Midbrain (tissue), 1 donor: Measurements from ENCODE around the gene CBX5.
"Not testable (repeated sequence)": the region's sequence is repeated elsewhere in the genome, so short reads cannot be mapped to it uniquely, and the experiment has no call there.

Source experiments
- DNase-seq: peaks from one replicate; lab custom pipeline; 2025; lab: John Stamatoyannopoulos, UW

CBX5 gene

DNA sequence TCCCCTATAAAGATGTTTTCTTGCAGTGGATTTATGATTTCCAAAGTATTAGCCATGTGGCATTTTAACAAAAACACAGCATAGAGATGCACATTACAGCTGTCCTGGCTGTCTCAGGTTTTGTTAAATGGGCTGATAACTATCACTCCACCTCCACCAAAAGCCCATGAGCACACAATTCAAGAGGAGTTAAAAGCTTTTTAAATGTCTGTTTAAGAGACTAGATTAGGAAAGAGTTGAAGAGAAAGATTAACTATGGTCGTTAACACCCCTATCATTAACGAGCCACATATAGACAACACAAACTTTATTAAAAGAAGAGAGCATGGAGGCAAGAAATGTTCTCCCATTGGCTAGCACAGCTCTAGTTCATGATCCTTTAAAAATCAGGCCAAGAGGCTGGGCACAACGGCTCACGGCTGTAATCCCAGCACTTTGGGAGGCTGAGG, 14.5 kb downstream of the CBX5 start:
- no peak for DNase-seq

DNA sequence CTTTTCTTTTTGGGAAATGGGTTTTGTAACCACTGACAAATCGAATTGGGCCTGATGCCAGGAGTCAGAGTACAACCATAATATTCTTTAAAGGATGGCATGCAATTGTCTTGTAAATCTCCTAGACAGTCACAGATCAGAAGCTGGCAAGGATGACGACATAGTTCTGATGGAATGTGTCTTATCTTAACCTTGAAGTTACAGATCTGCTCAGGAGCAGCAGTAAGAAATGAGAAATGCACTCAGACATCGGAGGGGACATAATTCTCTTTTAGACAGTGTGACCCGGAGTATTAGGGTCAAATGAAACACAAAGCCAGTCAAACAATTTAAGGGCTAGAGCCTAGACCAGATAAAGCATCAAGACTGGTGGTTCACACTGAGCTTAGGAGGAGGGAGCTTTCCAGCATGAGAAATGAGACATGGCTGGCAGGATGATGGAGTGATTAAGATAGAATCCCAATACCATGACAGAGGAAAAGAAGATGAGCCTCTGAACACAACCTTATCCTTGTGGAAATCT, 17.5 kb downstream of the CBX5 start:
- no peak for DNase-seq

DNA sequence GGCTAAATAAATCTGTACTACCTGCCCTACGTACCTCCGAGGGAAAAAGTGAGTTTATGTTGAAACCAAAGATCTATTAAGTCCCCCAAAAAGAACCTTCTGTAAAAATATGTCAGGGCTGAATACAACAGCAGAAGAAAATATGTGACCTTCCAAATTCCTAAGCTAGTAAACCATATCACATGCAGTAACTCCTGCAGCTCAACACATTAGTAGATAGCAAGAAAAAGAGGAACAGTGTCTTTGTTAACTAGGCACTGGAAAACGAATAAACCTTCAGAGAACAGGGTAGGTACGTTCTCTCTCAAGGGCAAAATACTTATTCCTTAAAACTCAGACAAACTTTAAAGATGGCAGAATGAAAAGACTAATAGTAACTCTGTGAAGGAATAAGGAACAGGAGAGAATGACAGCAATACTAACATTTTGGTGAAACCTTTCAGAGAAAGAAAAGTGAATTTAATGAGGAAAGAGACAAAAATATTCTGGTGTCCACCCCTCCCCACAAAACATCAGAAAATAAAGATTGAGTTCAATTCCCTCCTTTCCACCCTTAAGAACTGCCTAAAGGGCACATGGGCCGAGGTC, 18.0 kb downstream of the CBX5 start:
- no peak for DNase-seq

DNA sequence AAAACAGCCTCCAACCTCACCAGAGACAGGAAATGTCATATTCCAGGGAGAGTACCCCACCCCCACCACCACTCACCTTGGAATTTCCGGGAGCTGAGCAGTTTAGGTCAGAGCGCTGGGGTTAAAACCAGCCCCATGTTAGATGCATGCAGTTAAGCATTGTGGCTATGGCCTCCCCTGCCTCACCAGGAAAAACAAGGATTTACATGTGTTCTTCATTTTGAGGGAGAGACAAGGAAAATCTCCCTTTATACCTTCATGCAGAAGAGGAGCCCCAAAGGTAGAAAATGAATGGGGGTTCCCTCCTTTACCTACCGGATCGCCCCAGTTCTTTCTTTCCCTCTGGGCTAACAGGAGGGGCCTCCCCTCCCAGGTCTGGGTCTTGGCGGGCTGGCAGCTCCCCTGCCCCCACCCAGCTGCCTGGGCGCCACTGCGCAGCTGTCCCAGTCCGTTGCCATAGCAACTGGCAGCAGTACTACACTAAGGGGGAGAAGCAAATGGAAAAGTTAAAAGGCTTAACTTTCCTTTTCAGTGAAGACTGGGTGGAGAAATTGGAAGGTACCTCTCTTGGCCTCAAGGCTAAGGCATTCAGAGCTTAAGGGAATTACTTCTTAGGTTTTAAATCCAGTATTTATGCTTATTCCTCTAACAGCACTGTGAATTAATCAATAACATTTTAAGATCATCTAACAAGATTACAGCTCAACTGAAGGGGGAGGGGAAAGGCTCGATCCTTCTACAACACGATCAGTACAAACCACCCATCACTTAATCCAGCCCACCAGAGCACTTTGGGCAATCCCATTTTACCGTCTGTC, 20.5 kb downstream of the CBX5 start:
- DNase-seq: peak; percentile 88

DNA sequence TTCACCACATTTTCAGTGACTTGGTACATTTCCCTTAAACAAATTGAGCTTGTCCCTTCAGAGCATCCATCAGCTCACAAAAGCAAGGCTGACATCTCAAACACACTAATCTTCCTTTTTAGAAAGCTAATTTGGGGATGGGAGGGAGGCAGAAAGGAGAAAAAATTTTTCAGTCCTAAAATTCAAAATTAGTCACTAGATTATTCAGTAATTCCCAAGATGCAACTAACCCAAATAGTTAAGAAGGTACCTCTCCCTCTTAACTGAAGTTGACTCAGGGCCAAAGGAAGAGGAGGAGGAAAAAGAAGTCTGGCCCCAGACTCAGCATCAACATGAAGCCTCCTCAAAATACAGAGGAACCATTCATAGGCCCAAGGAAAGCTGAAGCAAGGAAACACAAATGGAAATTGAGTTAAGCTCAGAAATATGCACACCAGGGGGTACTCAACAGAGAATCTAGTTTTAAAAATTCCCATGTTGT, 21.7 kb downstream of the CBX5 start:
- DNase-seq: peak; percentile 59

DNA sequence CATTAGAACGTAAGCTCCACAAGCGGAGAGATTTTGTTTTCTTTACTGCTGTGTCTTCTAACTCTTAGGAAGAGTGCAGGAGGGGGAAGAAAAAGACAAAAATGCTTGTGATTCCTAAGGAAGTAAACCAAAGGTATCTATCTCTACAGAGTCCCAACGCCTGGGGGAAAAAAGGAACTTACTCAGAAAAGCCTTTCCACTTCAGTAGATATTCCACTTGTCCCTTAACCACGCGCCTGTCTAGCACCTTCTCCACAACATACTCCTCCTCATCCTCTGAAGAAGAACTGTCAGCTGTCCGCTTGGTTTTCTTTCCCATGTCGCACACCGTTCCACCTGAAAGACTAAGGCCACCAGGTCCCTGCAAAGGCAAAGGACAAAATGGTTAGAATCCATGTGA, 22.6 kb downstream of the CBX5 start:
- no peak for DNase-seq

DNA sequence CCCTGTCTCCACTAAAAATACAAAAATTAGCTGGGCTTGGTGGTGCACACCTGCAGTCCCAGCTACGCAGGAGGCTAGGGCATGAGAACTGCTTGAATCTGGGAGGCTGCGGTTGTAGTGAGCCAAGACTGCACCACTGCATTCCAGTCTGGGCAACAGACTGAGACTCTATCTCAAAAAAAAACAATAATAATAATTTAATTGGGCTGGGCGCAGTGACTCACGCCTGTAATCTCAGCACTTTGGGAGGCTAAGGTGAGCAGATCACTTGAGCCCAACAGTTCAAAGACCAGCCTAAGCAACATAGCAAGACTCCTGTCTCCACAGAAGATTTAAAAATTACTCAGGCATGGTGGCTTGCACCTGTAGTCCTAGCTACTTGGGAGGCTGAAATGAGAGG, 26.7 kb downstream of the CBX5 start:
- no peak for DNase-seq

DNA sequence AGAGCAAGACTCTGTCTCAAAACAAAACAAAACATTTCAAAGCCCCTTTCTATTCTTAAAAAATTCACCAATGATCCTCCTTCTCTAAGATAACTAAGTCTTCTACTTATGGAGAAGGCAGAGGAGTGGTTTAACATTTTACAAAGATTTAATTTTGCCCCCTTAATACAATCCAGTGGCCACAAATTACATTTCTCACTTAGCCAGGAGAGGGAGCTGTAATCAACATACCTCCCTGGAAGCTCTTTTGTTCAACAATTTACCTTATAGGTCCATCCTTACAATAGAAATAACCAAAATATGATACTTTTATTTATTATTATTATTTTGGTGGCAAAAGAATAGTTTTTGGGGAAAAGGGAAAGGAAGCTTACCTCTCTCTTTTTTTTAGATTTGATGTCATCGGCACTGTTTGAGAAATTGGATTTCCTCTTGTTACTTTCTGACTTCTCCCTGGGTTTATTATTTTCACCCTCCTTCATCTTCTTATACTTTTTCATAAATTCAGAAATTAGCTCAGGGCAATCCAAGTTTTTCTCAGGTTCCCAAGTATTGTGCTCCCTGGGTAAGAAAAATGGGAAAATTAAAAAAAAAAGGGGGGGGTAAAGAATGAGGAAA, 28.1 kb downstream of the CBX5 start:
- DNase-seq: peak; percentile 34

DNA sequence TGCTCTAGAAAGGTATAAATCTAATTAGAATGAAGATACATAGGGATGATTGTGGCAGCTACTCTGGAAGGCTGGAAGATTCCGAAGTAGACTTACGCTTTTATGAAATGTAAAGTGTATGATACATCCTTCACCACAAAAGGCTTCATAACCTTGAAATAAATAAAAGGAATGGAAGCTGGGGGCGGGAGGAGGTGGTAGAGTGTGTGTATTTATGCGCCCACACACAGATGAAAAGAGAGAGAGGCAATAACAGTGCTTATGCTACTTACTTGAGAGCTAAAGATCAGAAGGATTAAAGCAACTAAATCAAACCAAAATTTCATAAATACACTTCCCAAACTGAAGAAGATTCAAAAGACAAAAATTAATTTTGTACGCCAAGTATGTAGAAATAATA, 30.4 kb downstream of the CBX5 start:
- DNase-seq: no peak

DNA sequence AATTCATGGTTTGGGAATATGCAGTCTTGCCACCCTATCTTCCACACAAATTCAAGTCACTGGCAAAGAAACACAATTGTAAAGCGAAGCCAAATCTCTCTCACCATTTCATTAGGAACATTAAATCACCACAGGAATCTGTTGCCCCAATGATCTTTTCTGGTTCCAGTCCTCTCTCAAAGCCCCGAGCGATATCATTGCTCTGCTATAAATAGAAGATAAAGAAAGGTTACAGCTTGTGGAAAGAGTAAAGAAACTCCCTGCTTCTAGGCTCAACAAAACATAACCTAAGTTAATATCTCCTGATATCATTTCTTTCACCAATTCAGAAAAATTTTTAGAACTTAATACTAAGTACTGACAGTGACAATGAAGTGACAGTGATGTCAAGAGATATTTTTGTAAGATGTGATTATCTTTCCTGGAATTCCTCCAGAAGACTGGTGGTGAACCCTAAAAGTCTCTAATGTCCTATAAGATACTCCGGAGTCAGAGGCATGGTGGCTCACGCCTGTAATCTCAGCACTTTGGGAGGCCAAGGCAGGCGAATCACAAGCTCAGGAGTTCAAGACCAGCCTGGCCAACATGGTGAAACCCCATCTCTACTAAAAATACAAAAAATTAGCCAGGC, 33.8 kb downstream of the CBX5 start:
- DNase-seq: no peak

DNA sequence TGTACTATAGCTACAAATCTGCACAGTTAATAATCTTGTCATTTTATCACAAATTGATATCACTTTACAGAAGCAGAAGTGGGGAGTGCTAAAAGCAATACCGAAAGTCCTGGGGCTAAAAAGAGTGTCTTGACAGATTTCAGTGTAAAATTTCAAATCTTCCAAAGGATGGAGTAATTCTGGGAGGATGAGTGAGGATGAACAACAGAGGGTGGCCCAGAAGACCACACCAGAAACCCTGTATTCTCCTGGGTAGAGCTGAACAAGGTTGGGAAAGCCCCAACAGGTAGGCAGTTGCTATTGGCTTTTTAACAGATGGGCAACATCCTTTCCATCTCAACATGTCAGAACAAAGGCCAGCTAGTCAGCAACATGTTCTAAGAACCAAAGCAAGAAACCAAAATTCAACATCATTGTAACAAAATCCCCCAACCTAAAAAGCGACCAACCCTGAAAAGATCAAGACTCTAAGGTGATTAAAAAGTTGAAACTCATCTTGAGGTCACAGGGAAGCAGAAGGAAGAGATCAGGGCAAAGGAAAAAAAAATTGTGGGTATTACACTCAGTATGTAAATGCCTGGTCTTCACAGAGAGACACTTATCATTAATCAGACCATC, 38.8 kb downstream of the CBX5 start:
- DNase-seq: no peak

DNA sequence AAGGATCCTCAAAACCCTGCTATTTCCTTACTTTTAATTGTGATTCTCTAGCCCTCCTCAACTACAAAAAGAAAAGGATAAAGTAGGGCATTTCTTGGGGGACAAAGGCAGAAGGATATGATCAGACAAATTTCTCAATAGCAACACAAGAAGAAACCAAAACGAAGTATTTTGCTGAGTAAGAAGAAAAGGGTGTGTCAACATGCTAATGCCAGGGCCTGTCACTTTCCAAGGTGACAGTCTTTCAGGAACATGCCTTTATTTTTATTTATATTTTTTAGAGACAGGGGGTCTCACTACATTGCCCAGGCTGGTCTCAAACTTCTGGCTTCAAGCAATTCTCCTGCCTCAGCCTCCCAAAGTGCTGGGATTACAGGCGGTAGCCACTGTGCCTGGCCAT, 39.8 kb downstream of the CBX5 start:
- no peak for DNase-seq

DNA sequence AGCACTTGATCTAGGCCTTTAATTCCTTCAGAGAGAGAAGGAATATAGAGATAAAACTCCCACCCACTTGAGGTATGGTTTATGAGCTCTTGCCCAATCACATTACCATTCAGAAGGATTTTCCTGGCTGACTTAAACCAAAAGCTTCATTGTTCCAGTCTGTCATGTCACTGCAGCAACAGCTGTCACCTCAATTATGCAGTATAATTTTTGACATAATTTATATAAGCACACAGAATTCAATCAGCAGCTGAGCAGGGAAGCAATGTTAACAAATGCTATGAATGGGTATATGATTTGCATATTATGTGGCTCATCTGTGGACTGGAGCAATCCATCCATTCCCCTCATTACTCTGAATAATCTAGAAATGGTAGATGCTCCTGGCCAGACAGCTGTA, 40.3 kb downstream of the CBX5 start:
- DNase-seq: no peak

DNA sequence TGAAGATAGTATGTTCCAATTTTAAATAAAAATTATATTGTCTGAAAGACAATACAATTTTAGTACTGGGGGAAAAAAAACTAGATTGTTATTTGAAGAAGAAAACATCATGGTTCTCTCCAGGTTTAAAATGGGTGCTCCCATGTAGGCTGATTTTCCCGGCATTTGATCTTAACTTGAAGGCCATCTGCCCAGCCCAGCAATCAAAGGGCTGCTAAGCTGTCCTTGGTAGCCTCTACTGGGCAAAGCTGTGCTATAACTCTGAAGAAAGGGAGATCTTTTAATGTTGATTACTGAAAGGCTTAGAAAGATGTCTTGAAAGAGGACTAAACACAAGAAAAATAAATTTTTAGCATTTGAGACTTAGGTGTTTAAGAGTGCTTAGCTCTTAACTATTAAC, 41.4 kb downstream of the CBX5 start:
- DNase-seq: no peak

DNA sequence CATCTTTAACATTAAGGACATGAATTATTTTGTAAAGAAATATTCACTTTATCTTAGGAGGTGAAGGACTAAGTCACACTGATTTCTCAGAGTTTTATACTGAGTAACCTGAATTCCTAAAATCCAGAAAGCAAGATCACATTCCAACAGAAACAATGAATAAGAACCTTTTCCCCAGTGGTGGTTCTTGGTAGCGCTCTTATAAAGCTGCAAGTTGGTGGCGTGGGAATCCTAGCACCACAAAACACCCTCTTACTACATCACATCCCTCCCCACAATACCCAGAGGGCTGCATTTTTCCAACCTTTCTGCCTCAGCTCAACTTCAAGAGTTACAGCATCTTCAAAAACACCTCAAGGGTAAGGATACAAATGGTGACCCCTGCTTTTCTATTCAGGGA, 47.1 kb downstream of the CBX5 start:
- no peak for DNase-seq

DNA sequence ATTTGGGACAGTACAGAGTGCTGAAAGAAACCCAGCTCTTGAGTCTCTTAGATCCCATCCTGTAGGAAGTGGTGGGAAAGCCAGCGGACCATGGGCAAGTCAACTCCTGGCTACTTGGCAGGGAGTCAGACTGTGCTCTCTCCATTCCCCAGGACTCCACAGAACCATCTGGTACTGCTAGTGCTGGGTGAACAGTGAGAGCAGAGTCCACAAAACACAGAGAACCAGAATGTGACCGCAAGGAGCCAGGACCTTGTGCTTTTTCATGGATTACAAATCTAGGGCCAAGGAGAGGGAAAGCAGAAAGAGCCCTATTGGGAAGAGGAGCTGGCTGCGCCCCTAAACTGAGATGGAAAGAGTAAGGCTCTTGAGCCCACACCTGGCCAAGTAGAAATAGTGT, 48.7 kb downstream of the CBX5 start:
- DNase-seq: not testable (repeated sequence)

DNA sequence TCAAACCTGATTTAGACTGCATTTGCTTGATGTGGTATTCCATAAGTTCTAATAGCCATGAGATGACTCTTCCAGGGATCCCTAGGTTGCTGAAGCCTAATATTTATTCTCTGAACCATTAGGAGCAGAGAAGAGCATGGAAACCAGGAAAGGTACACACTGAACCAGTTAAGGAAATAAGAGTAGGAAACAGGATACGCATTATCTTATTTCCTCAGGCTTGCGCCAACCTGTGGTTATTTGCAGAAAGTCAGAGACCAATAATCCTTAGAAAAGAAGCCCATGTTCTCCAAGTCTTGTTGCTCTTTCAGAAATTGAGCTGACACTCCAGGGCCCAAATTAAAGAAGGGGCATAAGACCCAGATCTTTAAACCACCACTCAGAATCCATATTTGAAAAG, 49.4 kb downstream of the CBX5 start:
- no peak for DNase-seq

DNA sequence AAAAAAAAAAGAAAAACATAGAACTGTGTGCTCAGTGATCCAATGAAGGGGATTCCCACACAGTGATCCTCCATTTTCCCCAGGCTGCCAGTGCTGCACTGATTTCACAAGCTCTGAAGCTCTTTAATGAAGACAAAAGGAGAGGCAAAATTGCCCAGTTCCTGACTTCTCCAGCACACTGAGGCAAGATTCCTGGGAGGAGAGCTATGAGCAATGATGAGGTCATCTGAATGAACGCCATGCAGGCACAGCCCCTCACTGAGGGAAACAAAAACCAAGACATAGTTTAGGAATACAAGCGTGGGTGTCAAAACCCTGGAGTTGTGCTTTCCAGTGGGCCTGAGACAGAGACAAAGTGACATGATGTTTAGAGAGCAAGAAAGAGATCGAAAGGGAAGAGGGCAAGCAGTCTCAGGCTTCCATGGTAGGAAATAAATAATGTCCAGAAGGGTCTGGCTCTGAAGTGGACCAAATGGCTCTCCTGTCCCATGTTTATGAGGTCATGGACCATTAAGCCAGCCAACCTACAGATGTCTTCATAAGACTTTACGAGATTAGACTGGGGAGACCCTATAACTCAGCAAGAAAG, 50.2 kb downstream of the CBX5 start:
- peak; percentile 17 for DNase-seq

DNA sequence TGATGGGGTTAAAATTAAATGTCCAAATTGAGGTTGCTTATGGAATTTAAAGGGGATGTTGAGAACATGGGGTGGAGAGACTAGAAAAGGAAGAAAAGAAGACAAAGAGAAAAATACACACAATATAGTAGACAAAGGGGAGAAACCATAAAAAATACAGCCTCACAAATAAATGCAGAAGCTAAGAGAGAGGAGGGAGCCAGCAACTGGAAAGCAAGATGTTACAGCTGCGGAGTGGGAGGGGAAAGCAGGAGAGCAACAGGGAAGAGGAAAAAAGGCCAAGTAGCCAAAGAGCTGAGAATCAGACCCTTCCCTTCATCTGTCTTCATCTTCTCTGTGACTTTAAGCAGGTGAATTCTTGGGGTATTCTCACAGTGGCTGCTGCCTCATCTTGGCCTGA, 51.5 kb downstream of the CBX5 start:
- DNase-seq: no peak

DNA sequence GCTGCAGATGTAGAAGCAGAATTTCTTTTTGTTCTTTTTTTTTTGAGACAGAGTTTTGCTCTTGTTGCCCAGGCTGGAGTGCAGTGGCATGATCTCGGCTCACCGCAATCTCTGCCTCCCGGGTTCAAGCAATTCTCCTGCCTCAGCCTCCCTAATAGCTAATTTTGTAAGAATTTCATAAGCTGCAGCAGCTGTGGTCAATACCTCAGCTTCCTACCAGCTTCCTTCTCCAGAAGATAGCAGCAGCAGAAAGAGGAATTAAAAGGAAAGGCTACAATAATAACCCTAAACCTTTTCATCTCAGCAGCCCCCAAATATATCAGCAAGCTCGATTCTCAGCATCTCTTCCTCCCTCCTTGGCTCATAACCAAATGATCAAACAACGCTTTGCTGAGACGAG, 52.0 kb downstream of the CBX5 start:
- not testable (repeated sequence) for DNase-seq

DNA sequence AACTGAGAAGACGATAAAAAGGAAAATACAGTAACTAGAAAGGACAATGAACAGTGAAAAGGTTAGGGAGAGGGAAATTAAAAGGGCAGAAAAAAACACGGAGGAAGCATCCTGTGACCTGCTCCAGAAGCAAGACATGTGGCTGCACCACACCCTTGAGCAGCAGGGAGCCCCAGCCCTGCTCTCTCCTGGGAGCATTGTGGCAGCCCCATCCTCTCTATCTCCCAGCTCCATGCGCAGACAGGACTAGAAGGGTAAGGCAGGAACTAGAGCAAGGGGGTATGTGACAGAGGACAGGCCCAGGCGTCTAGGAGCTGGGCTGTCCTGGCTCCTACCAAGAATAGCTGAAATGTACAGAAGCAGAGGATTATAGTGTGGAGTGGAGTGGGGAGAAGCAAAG, 52.5 kb downstream of the CBX5 start:
- DNase-seq: no peak

DNA sequence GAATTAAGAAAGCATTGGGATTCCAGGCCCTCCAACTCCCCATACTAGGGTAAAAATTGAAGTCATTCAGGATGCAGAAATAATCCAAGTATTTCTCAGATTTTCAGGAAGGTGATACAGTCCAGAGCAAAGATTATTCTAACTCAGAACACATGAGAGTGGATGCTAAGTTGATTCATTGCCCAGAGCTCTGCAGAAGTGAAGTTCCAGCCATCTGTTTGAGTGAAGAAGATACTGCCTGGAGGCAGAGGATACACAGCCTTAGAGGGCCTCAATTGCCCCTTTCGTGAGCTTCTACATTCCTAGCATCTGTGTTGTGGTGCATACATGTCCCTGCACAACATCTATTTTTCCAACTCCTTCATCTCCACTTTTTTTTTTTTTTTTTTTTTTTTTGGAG, 54.3 kb downstream of the CBX5 start:
- DNase-seq: no peak
